Naive B cell (primary cell): ENCODE measurements around the gene INMT. TPM values are rescaled to one million over a fixed set of nuclear protein-coding genes. Genes with fewer than 3 reads are reported as not detected.
"Not testable (repeated sequence)": the region's sequence is repeated elsewhere in the genome, so short reads cannot be mapped to it uniquely, and the experiment has no call there.

ENCODE experiments used
- ATAC-seq, 2 donors: fragments of 150-1000 bp; cut with Tn5 transposase; 2 replicates each; pipeline ENCODE4 v1.10.0; 2021; ENCODE audit warnings: low read depth in 2 of 2, mild to moderate bottlenecking in 2 of 2, moderate library complexity in 2 of 2
- DNase-seq: peaks from one replicate; pipeline ENCODE4 v3.0.0; 2022
- H3K27ac Mint-ChIP-seq, 6 donors: one replicate each; pipeline ENCODE4 v1.8.0; 2020 to 2022; ENCODE audit warnings: mild to moderate bottlenecking in 6 of 6, mixed read lengths in 6 of 6, moderate library complexity in 5 of 6, inconsistent platforms in 2 of 6
- H3K27me3 Mint-ChIP-seq, 3 donors: one replicate each; pipeline ENCODE4 v1.8.0; 2021 to 2022; ENCODE audit warnings: mixed read lengths in 3 of 3, mild to moderate bottlenecking in 1 of 3
- H3K36me3 Mint-ChIP-seq, 2 donors: one replicate each; pipeline ENCODE4 v1.8.0; 2020 to 2022; ENCODE audit warnings: mixed read lengths in 2 of 2, inconsistent platforms in 1 of 2, mild to moderate bottlenecking in 1 of 2
- H3K4me1 Mint-ChIP-seq, 3 donors: one replicate each; pipeline ENCODE4 v1.8.0; 2020 to 2022; ENCODE audit warnings: mixed read lengths in 3 of 3, inconsistent platforms in 1 of 3, mild to moderate bottlenecking in 1 of 3, moderate library complexity in 1 of 3
- H3K4me3 Mint-ChIP-seq, 8 donors: one replicate each; pipeline ENCODE4 v1.8.0; 2020 to 2022; ENCODE audit warnings: mild to moderate bottlenecking in 8 of 8, mixed read lengths in 8 of 8, moderate library complexity in 8 of 8, inconsistent platforms in 2 of 8
- H3K9me3 Mint-ChIP-seq, 7 donors: one replicate each; pipeline ENCODE4 v1.8.0; 2020 to 2022; ENCODE audit warnings: mixed read lengths in 7 of 7, mild to moderate bottlenecking in 5 of 7, inconsistent platforms in 2 of 7, moderate library complexity in 1 of 7
- polyA plus RNA-seq, 6 donors: library from polyadenylated mRNA; unstranded; fragments of 300-500 nt; fragmentation: Illumina TruSeq; gene quantifications; one replicate each; pipeline ENCODE4 v1.2.3, GENCODE V29; 2021; ENCODE audit warnings: low read depth in 6 of 6

The INMT gene
- polyA plus RNA-seq, 6 donors from 2014 or later: 0.11 TPM; not detected in 5

DNA sequence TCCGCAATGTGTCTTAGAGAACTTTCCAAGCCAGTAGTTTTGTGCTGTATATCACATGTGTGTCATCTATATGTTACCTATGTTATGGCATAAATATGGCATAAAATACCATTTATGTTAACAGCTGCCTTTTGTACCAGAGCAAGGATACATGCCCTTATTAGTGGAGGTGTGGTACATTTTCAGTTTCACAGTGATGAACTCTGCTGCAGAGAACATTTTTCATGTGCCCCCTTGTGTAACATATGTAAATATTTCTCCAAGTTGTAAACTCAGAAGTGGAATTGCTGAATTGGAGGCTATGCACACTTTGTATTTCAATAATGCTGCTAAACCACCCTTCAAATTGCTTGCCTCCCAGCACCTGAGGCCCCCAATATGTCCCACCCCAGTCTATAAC, 37.8 kb upstream of the INMT start:
- H3K36me3 Mint-ChIP-seq: peaks cover 8 to 9% of the 10 kb centered on the region in 2 donors
- H3K4me3 Mint-ChIP-seq: no peak overlapping the region
- ATAC-seq: no peak
- peaks cover 9 to 21% (median 13%) of the 10 kb centered on the region in 7 donors for H3K9me3 Mint-ChIP-seq
- DNase-seq: no peak
- H3K27ac Mint-ChIP-seq: no peak overlapping the region
- H3K4me1 Mint-ChIP-seq: no peaks in the 10 kb centered on the region
- H3K27me3 Mint-ChIP-seq: peaks cover 13 to 16% (median 13%) of the 10 kb centered on the region in 3 donors

DNA sequence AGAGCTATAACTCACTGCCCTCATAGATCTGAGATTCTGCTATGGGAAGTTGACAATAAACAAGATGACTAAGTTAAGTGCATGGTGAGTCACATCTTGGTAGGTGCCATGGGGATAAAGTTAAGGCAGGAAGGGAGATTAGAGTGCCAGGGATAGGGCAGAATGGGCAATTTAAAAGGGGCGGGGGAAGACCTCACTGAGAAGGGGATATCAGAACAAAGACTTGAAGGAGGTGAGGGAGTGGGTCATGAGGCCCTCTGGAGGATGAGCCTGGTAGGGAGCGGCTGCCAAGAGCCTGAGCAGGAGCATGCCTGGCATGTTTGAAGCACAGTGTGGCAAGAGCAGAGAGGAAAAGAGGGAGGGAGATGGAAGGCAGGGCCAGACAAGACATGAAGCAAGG, 34.8 kb upstream of the INMT start:
- peaks cover 15 to 31% (median 22%) of the 10 kb centered on the region in 7 donors for H3K9me3 Mint-ChIP-seq

DNA sequence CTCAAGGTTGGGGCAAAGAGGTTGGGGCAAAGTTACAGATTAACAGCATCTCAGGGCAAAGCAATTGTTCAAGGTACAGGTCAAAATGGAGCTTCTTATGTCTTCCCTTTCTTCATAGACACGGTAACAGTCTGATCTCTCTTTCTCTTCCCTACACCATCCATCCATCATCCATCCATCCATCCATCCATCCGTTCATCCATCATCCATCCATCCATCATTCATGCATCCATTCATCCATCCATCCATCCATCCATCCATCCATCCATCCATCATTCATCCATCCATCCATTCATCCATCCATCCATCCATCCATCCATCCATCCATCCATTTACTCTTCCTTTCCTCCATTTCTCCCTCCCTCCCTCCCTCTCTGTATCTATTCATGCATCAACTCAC, 32.5 kb upstream of the INMT start:
- H3K27me3 Mint-ChIP-seq: peaks cover 15 to 47% (median 28%) of the 10 kb centered on the region in 3 donors
- not testable (repeated sequence) for ATAC-seq, DNase-seq, H3K4me1 Mint-ChIP-seq, H3K4me3 Mint-ChIP-seq, H3K27ac Mint-ChIP-seq
- H3K9me3 Mint-ChIP-seq: peaks cover 15 to 31% (median 22%) of the 10 kb centered on the region in 7 donors
- peaks cover 8 to 18% of the 10 kb centered on the region in 2 donors for H3K36me3 Mint-ChIP-seq

More for the DNA sequence above, 34.8 kb upstream of the INMT start:
- H3K27me3 Mint-ChIP-seq: peaks cover 13 to 35% (median 18%) of the 10 kb centered on the region in 3 donors
- no peaks in the 10 kb centered on the region for H3K4me1 Mint-ChIP-seq
- DNase-seq (no peak), ATAC-seq (no peak)
- no peak overlapping the region for H3K27ac Mint-ChIP-seq
- peaks cover 8 to 18% of the 10 kb centered on the region in 2 donors for H3K36me3 Mint-ChIP-seq
- H3K4me3 Mint-ChIP-seq: no peak overlapping the region

DNA sequence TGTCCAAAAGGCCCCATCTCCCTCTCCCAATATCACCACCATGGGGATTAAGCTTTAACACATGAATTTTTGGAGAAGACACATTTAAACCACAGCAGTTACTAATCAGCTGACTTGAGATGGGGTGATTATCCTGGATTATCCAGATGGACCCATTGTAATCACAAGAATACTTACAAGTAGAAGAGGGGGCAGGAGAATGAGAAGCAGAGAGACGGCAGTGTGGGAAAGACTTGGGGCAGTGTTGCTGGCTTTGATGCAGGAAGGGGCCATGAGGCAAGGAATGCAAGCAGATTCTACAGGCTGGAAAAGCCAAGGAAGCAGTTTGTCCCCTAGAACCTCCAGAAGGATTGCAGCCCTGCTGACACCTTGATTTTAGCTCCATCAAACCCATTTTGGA, 30.7 kb upstream of the INMT start:
- Mint-ChIP-seq H3K9me3 (peaks cover 15 to 31% (median 22%) of the 10 kb centered on the region in 7 donors), H3K4me1 (no peaks in the 10 kb centered on the region), H3K27ac (no peak overlapping the region), H3K4me3 (no peak overlapping the region), H3K27me3 (peaks cover 9 to 36% (median 25%) of the 10 kb centered on the region in 3 donors), H3K36me3 (peaks cover 8 to 18% of the 10 kb centered on the region in 2 donors)
- ATAC-seq (no peak), DNase-seq (no peak)

DNA sequence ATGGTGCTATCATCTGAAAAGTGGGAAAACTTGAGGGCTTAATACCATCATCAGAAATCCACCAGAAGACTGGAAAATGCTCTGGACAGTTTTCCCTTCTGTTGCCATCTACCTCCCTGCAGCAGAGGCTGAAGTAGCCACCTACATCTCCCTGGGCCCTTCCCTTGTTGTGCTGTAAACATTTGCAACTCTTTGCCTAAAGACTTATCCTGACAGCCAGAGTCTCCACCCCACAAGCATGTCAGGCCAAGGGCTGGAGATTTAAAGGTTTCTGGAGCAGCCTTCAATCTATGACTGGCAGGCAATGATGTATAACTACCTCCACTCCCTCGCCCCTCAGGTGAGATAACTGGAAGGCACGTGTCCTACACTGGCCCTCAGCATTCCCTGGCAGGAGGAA, 29.7 kb upstream of the INMT start:
- DNase-seq: no peak
- Mint-ChIP-seq H3K9me3 (peaks cover 13 to 27% (median 20%) of the 10 kb centered on the region in 7 donors), H3K27me3 (peaks cover 9 to 36% (median 25%) of the 10 kb centered on the region in 3 donors), H3K4me3 (no peak overlapping the region), H3K27ac (peak overlapping the region in 1 of 6 donors; percentile 66), H3K36me3 (peaks cover 8 to 18% of the 10 kb centered on the region in 2 donors), H3K4me1 (peaks cover 3 to 4% (median 3%) of the 10 kb centered on the region in 3 donors)
- ATAC-seq: no peak

DNA sequence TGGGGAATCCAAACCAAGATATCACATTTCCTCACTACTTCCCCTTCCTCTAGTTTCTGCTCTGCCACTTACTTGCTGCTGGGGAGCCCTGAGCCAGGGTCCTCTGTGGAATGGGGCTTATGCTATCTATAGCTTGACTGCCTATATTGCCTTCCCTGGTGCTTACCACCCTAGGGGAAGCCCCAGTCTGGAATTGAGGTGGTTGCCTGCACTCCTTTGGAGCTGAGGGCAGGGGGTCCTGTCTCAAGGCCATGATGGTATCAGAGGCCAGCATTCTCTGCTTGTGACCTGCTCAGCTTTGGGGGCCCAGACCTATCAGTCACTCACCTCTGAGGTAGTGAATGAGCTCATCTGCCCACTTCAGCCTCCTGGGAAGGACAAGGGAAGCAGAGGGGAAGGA, 29.3 kb upstream of the INMT start:
- H3K4me3 Mint-ChIP-seq: no peak overlapping the region
- no peak for ATAC-seq
- DNase-seq: no peak
- peaks cover 9 to 36% (median 25%) of the 10 kb centered on the region in 3 donors for H3K27me3 Mint-ChIP-seq
- no peak overlapping the region for H3K27ac Mint-ChIP-seq
- H3K9me3 Mint-ChIP-seq: peaks cover 11 to 24% (median 19%) of the 10 kb centered on the region in 7 donors
- H3K36me3 Mint-ChIP-seq: peaks cover 8 to 18% of the 10 kb centered on the region in 2 donors
- H3K4me1 Mint-ChIP-seq: peaks cover 6 to 9% (median 7%) of the 10 kb centered on the region in 3 donors

DNA sequence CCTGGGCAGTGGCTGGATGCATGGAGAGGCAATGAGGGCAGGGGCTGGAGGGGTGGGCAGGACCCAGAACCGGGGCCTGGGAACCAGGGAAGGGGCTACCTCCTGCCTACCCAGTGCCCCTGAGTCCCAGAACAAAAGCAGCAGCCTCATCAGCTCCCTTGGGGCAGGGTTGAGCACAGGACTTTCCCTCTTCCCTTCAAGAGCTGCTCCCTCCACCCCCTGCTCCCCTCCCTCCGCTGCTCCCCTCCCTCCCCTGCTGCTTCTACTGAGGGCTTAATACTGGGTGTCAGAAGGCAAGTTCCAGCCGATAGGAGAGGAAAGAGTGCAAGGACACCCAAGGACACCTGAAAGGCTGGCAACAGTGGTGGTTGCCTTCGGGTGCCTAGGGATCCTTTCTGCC, 28.2 kb upstream of the INMT start:
- no peak overlapping the region for H3K27ac Mint-ChIP-seq
- peaks cover 10 to 13% (median 10%) of the 10 kb centered on the region in 3 donors for H3K4me1 Mint-ChIP-seq
- DNase-seq (no peak), ATAC-seq (no peak)
- no peak overlapping the region for H3K4me3 Mint-ChIP-seq
- peaks cover 5 to 36% (median 25%) of the 10 kb centered on the region in 3 donors for H3K27me3 Mint-ChIP-seq
- H3K36me3 Mint-ChIP-seq: peaks cover 0 to 10% of the 10 kb centered on the region in 2 donors
- peaks cover 6 to 13% (median 9%) of the 10 kb centered on the region in 7 donors for H3K9me3 Mint-ChIP-seq

DNA sequence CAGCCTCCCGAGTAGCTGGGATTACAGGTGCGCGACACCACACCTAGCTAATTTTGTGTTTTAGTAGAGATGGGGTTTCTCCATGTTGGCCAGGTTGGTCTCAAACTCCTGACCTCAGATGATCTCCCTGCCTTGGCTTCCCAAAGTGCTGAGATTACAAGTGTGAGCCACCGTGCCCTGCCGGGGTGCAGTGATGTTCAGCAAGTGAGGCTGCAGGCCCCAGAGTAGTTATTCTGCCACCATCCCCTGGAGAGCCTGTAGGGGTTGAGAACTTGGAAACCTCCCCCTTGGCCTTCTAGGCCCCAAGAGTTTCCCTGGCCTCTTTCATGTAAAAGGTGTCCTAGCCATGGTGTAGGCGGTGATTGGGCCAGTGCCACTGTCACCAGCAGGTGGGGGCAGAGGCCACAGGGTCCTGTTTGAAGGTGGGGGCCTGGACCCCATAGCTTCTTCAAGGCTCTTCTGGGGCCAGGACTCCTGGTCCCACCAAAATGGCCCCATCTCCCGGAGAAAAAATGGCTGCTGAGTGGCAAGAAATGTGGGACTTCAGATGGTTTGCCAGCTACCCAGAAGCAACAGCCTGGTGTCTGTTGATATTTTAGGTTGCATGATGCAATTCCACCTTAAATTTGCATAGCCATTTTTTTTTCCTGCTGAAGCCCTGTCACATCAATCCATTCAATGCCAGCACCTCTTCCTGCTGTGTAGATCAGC, 25.5 kb upstream of the INMT start:
- Mint-ChIP-seq H3K9me3 (peaks cover 0 to 1% (median 0%) of the 10 kb centered on the region in 7 donors), H3K27me3 (peaks cover 7 to 29% (median 26%) of the 10 kb centered on the region in 3 donors), H3K36me3 (no peaks in the 10 kb centered on the region), H3K4me3 (peak overlapping the region in 1 of 8 donors; percentile 18), H3K27ac (no peak overlapping the region), H3K4me1 (peaks cover 10 to 15% (median 13%) of the 10 kb centered on the region in 3 donors)
- DNase-seq (no peak), ATAC-seq (no peak)

DNA sequence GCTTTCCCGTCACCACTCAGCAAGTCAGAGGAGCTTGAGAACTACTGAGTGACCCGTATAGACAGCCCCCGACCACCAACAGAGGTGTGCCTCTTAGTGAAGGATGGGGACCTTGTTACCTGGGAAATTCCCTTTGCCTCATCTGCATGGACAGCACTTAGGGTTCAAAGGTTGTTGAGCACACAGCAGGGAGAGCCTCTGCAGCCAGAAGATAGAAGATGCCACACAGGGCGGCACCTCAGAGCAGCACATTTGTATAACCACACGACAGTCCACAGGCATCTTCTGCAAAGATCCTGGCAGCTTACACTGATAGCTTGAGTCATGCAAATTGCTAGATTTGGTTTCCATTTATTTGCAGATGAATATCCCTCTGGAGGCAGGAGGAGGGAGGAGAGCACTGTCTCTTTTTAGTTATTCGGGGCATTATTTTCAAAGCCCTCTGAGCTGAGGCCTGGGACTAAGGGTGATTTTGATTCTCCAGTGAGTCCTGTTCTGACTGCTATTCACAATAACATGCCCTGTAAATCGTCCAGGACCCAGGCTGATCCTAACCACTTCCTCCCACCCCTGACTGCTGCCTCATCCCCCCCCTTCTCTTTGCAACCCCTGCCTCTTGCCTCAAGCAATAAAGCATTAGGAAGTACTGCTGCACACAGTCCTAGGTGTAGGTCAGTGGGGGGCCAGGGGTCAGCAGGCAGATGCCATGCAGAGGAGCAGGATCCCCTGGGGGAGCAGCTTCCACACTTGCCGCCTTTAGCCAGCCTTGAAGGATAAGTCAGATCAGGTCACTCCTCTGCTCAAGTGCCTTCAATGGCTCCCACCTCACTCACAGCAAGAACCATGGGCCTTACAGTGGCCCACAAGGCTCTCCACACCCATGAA, 24.6 kb upstream of the INMT start:
- peaks cover 0 to 1% (median 0%) of the 10 kb centered on the region in 7 donors for H3K9me3 Mint-ChIP-seq
- peaks cover 10 to 15% (median 13%) of the 10 kb centered on the region in 3 donors for H3K4me1 Mint-ChIP-seq
- peak; percentile 47 to 58 for ATAC-seq
- peak overlapping the region in 1 of 6 donors; percentile 52 for H3K27ac Mint-ChIP-seq
- no peak for DNase-seq
- peaks cover 11 to 28% (median 28%) of the 10 kb centered on the region in 3 donors for H3K27me3 Mint-ChIP-seq
- no peaks in the 10 kb centered on the region for H3K36me3 Mint-ChIP-seq
- H3K4me3 Mint-ChIP-seq: peak overlapping the region in 1 of 8 donors; percentile 18

DNA sequence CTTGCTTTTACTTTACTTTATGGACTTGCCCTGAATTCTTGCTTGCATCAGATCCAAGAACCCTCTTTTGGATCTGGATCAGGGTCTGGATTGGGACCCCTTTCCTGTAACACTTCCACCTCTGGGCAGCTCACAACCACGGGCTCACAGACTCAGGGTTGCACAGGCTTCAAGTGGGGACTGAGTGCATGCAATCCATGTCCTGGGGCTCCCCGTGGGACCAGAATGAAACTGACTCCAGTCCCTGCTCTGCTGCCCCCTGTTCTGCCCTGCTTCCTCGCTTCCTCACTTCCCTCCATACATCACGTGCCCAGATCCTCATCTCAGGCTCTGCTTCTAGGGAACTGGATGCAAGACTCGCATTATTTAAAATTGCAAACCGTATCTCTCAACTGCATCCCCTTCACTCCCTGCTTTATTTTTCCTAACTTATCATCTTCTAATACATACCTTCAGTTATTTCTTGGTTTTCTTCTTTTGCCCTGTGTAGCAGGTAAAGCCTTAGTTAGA, 23.3 kb upstream of the INMT start:
- no peak for ATAC-seq
- H3K4me1 Mint-ChIP-seq: peaks cover 10 to 15% (median 13%) of the 10 kb centered on the region in 3 donors
- peaks cover 0 to 1% (median 0%) of the 10 kb centered on the region in 7 donors for H3K9me3 Mint-ChIP-seq
- H3K27ac Mint-ChIP-seq: peak overlapping the region in 1 of 6 donors; percentile 51
- peak overlapping the region in 1 of 8 donors; percentile 0 for H3K4me3 Mint-ChIP-seq
- no peaks in the 10 kb centered on the region for H3K36me3 Mint-ChIP-seq
- H3K27me3 Mint-ChIP-seq: peaks cover 11 to 22% (median 19%) of the 10 kb centered on the region in 3 donors
- no peak for DNase-seq

DNA sequence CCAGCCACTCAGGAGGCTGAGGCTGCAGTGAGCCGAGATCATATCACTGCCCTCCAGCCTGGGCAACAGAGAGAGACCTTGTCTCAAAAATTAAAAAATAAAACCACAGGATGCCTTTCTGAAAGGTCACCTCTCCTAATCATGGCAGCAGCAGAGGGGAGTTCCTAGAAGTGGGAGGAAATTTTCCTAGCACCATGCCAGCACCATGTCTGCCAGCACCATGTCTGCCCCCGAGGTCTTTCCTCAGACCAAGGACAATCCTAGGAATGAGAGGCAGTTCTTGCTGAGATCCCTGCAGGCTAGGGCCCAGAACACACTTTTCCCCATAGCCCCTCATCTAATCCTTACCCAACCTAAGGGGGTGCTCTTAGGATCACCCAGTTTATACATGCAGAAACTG, 22.3 kb upstream of the INMT start:
- H3K4me1 Mint-ChIP-seq: peaks cover 10 to 15% (median 13%) of the 10 kb centered on the region in 3 donors
- no peaks in the 10 kb centered on the region for H3K36me3 Mint-ChIP-seq
- H3K4me3 Mint-ChIP-seq: no peak overlapping the region
- H3K27ac Mint-ChIP-seq: no peak overlapping the region
- H3K27me3 Mint-ChIP-seq: peaks cover 7 to 27% (median 19%) of the 10 kb centered on the region in 3 donors
- no peak for DNase-seq
- peaks cover 0 to 1% (median 0%) of the 10 kb centered on the region in 7 donors for H3K9me3 Mint-ChIP-seq
- ATAC-seq: no peak

DNA sequence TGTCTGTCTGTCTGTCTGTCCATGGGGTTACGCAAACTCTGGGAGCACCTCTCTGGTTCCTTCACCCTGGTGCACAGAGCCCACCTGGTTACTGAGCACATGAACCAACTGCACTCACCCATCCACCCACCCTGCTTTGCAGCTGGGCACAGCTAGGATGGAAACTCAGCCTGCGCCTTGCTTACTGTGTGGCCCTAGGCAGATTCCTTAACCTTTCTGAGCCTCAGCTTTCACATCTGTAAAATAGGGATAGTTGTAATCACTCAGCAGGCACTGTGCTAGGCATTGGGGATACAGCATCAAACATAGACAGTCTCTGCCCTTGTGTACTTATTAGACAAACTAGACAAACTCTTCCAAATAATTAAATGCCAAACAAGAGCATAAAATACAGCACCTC, 21.8 kb upstream of the INMT start:
- H3K4me3 Mint-ChIP-seq: peak overlapping the region in 1 of 8 donors; percentile 6
- H3K4me1 Mint-ChIP-seq: peaks cover 10 to 15% (median 13%) of the 10 kb centered on the region in 3 donors
- no peak for ATAC-seq
- H3K27ac Mint-ChIP-seq: no peak overlapping the region
- peaks cover 7 to 30% (median 19%) of the 10 kb centered on the region in 3 donors for H3K27me3 Mint-ChIP-seq
- H3K36me3 Mint-ChIP-seq: no peaks in the 10 kb centered on the region
- peaks cover 0 to 1% (median 0%) of the 10 kb centered on the region in 7 donors for H3K9me3 Mint-ChIP-seq
- DNase-seq: no peak

DNA sequence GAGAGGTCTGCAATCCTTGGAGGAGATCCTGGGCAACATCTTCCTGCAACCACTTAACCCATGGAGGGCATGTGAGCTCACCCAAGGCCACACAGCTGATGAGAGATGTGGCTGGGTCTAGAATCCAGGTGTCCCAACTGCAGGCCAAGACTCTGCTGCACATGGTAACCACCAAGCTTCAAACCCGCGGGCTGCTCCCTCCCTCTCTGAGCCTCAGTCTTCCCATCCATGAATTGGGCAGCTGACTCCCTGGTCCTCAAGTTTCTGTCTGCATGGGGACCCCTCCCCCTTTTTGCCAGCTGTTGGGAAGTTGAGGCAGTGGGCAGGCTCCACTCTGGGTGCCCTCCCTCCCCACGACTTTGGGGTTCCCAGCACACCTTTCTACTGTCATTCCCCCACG, 20.9 kb upstream of the INMT start:
- Mint-ChIP-seq H3K9me3 (peaks cover 0 to 1% (median 0%) of the 10 kb centered on the region in 7 donors), H3K4me3 (no peak overlapping the region), H3K36me3 (no peaks in the 10 kb centered on the region), H3K27me3 (peaks cover 7 to 30% (median 19%) of the 10 kb centered on the region in 3 donors), H3K4me1 (peaks cover 10 to 15% (median 13%) of the 10 kb centered on the region in 3 donors), H3K27ac (peak overlapping the region in 1 of 6 donors; percentile 63)
- ATAC-seq: no peak
- DNase-seq: no peak
